Neural progenitor cell (in vitro differentiated cells): ENCODE results near the gene HMGCR. TPM values are rescaled to one million over a fixed set of nuclear protein-coding genes. Genes with fewer than 3 reads are reported as not detected.

Experiments
- DNase-seq: peaks from one replicate; pipeline ENCODE4 v3.0.0-alpha.2; 2016; ENCODE audit warnings: low spot score
- H2AFZ ChIP-seq: fragments of 200-600 bp; sonication (generic); replicated peaks from 2 replicates; pipeline ENCODE4 v1.6.1; 2016; ENCODE audit warnings: antibody characterized with exemption
- H3F3A ChIP-seq: fragments of 200-600 bp; sonication (generic); 2 replicates; pipeline ENCODE4 v1.6.1; 2016; ENCODE audit warnings: antibody characterized with exemption, low read depth
- H3K27ac ChIP-seq: fragments of 200-600 bp; sonication (generic); 2 replicates; pipeline ENCODE4 v1.5.1; 2016; ENCODE audit warnings: mild to moderate bottlenecking
- H3K27me3 ChIP-seq: fragments of 200-600 bp; sonication (generic); 2 replicates; pipeline ENCODE4 v1.6.1; 2016; ENCODE audit warnings: mild to moderate bottlenecking, moderate library complexity
- H3K36me3 ChIP-seq: fragments of 200-600 bp; sonication (generic); 2 replicates; pipeline ENCODE4 v1.5.1; 2016
- H3K4me1 ChIP-seq: fragments of 200-600 bp; sonication (generic); 2 replicates; pipeline ENCODE4 v1.6.1; 2016; ENCODE audit warnings: mixed run types
- H3K4me2 ChIP-seq: fragments of 200-600 bp; sonication (generic); 2 replicates; pipeline ENCODE4 v1.6.1; 2016
- H3K4me3 ChIP-seq: fragments of 200-600 bp; sonication (generic); 2 replicates; pipeline ENCODE4 v1.5.1; 2016
- H3K79me2 ChIP-seq: fragments of 200-600 bp; sonication (generic); 2 replicates; pipeline ENCODE4 v1.6.1; 2016; ENCODE audit warnings: low read depth
- H3K9ac ChIP-seq: fragments of 200-600 bp; sonication (generic); 2 replicates; pipeline ENCODE4 v1.6.1; 2016
- H3K9me3 ChIP-seq: fragments of 200-600 bp; sonication (generic); 2 replicates; pipeline ENCODE4 v1.5.1; 2016; ENCODE audit warnings: low read depth
- H4K20me1 ChIP-seq: fragments of 200-600 bp; sonication (generic); 2 replicates; pipeline ENCODE4 v1.6.1; 2016; ENCODE audit warnings: low read depth
- H3K27ac Mint-ChIP-seq: 3 replicates; pipeline ENCODE4 v1.8.0; 2021; ENCODE audit warnings: mixed read lengths
- H3K27me3 Mint-ChIP-seq: 2 replicates; pipeline ENCODE4 v1.8.0; 2022; ENCODE audit warnings: low read depth, mild to moderate bottlenecking, inconsistent platforms, moderate library complexity, mixed read lengths; ENCODE audit not compliant: insufficient read depth
- H3K36me3 Mint-ChIP-seq: 3 replicates; pipeline ENCODE4 v1.8.0; 2021; ENCODE audit warnings: mixed read lengths
- H3K4me1 Mint-ChIP-seq: 3 replicates; pipeline ENCODE4 v1.8.0; 2021; ENCODE audit warnings: mixed read lengths
- H3K4me3 Mint-ChIP-seq: 3 replicates; pipeline ENCODE4 v1.8.0; 2021; ENCODE audit warnings: mild to moderate bottlenecking, moderate library complexity, mixed read lengths
- H3K9me3 Mint-ChIP-seq: 3 replicates; pipeline ENCODE4 v1.8.0; 2020; ENCODE audit warnings: mixed read lengths
- EZH2 ChIP-seq: fragments of 200-600 bp; sonication (generic); IDR thresholded peaks from 2 replicates; pipeline ENCODE4 v1.6.1; 2017; ENCODE audit warnings: antibody characterized with exemption, mild to moderate bottlenecking, moderate library complexity
- EZH2phosphoT487 ChIP-seq: fragments of 200-600 bp; sonication (generic); IDR thresholded peaks from 2 replicates; pipeline ENCODE4 v1.6.1; 2017; ENCODE audit warnings: antibody characterized with exemption
- total RNA-seq: library from RNA; depleted of rRNA; stranded (reverse); fragments of >200 nt; gene quantifications from 2 replicates; pipeline ENCODE4 v1.2.3, GENCODE V29; 2015; ENCODE audit warnings: low replicate concordance
- TF ChIP-seq, protein P1 (sequence below): fragments of 200-600 bp; sonication (generic); IDR thresholded peaks from 2 replicates; pipeline ENCODE4 v1.5.1; 2017; ENCODE audit warnings: antibody characterized with exemption, mild to moderate bottlenecking

Gene HMGCR
- total RNA-seq, 1 donor from 2014 or later = 227 TPM

DNA sequence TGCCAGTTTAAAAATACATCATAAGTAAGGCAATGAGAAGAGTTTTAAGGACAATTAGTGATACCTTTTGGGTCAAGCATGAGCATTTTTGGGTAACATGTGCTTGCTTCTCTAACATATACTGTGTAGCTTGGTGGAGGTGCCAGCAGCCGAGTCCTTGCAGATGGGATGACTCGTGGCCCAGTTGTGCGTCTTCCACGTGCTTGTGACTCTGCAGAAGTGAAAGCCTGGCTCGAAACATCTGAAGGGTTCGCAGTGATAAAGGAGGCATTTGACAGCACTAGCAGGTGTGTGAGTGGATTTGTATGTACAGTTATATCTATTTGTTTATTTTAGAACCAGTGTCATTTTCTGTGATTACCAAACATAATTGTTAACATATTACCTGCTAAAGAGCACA lies 18.2 kb downstream of the HMGCR start:
- Mint-ChIP-seq H3K27ac (no peak overlapping the region), H3K4me3 (no peak overlapping the region), H3K36me3 (peaks cover 51% of the 10 kb centered on the region), H3K4me1 (no peaks in the 10 kb centered on the region), H3K27me3 (no peaks in the 10 kb centered on the region), H3K9me3 (no peaks in the 10 kb centered on the region)
- DNase-seq = no peak
- Histone ChIP-seq H3K79me2 (peaks cover 41% of the 10 kb centered on the region), H3K27me3 (no peaks in the 10 kb centered on the region), H4K20me1 (peaks cover 49% of the 10 kb centered on the region), H3K36me3 (peaks cover 78% of the 10 kb centered on the region), H3K4me2 (no peak overlapping the region), H2AFZ (no peak overlapping the region), H3F3A (peaks cover 59% of the 10 kb centered on the region), H3K4me1 (no peaks in the 10 kb centered on the region), H3K9me3 (no peaks in the 10 kb centered on the region), H3K27ac (no peak overlapping the region), H3K4me3 (no peak overlapping the region), H3K9ac (no peak overlapping the region)
- TF ChIP-seq, protein P1, sequence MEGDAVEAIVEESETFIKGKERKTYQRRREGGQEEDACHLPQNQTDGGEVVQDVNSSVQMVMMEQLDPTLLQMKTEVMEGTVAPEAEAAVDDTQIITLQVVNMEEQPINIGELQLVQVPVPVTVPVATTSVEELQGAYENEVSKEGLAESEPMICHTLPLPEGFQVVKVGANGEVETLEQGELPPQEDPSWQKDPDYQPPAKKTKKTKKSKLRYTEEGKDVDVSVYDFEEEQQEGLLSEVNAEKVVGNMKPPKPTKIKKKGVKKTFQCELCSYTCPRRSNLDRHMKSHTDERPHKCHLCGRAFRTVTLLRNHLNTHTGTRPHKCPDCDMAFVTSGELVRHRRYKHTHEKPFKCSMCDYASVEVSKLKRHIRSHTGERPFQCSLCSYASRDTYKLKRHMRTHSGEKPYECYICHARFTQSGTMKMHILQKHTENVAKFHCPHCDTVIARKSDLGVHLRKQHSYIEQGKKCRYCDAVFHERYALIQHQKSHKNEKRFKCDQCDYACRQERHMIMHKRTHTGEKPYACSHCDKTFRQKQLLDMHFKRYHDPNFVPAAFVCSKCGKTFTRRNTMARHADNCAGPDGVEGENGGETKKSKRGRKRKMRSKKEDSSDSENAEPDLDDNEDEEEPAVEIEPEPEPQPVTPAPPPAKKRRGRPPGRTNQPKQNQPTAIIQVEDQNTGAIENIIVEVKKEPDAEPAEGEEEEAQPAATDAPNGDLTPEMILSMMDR = no peak
- no peak for TF ChIP-seq EZH2phosphoT487
- TF ChIP-seq EZH2 = no peak

DNA sequence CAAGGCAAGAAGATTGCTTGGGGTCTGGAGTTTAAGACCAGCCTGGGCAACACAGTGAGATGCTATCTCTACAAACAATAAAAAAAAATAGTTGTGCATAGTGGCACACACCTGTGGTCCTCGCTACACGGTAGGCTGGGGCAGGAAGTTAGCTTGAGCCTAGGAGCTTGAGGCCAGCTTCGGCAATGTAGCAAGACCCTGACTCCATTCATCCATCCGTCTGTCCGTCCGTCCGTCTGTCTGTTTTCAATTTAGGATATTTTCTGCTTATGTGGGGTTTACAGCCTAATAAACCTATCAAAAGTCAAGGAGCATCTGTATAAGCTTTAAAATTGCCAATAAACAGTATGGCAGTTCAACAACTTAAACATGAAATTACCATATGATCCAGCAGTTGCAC lies 19.7 kb downstream of the HMGCR start:
- H3K27ac Mint-ChIP-seq = no peak overlapping the region
- no peak for DNase-seq
- Histone ChIP-seq H2AFZ (no peak overlapping the region), H3K4me3 (no peak overlapping the region), H4K20me1 (peaks cover 56% of the 10 kb centered on the region), H3K4me2 (no peak overlapping the region), H3K79me2 (peaks cover 26% of the 10 kb centered on the region), H3K27me3 (no peaks in the 10 kb centered on the region), H3K36me3 (peaks cover 70% of the 10 kb centered on the region), H3F3A (peaks cover 71% of the 10 kb centered on the region), H3K9ac (no peak overlapping the region), H3K9me3 (no peaks in the 10 kb centered on the region), H3K4me1 (peaks cover 5% of the 10 kb centered on the region), H3K27ac (peak overlapping the region; percentile 10)
- no peaks in the 10 kb centered on the region for H3K27me3 Mint-ChIP-seq
- H3K4me1 Mint-ChIP-seq = peaks cover 3% of the 10 kb centered on the region
- no peaks in the 10 kb centered on the region for H3K9me3 Mint-ChIP-seq
- peaks cover 44% of the 10 kb centered on the region for H3K36me3 Mint-ChIP-seq
- TF ChIP-seq EZH2phosphoT487 (no peak), EZH2 (no peak)
- no peak overlapping the region for H3K4me3 Mint-ChIP-seq

DNA sequence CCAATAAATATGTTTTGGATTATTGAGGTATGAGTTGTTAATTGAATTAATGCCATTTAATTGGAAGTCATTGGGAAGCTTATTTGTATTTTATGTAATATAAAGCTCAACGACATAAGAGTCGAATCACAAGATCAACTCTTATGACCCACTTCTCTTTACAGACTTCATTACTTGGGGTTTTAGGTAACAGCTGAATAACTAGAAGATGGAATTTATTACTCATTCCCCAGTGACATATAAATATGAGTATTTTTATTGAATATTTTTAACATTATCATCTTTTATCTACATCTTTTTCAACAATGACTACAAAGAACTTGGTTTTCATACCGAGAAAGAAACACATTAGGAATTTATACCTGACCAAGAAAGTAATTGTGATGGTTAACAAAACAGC lies 21.1 kb downstream of the HMGCR start:
- Mint-ChIP-seq H3K4me1 (peaks cover 16% of the 10 kb centered on the region), H3K9me3 (no peaks in the 10 kb centered on the region), H3K36me3 (peaks cover 44% of the 10 kb centered on the region), H3K27me3 (no peaks in the 10 kb centered on the region), H3K27ac (no peak overlapping the region), H3K4me3 (no peak overlapping the region)
- H2AFZ ChIP-seq = no peak overlapping the region
- H3K4me2 ChIP-seq = no peak overlapping the region
- H4K20me1 ChIP-seq = peaks cover 60% of the 10 kb centered on the region
- H3K36me3 ChIP-seq = peaks cover 61% of the 10 kb centered on the region
- no peaks in the 10 kb centered on the region for H3K9me3 ChIP-seq
- peak overlapping the region; percentile 16 for H3K27ac ChIP-seq
- H3K27me3 ChIP-seq = no peaks in the 10 kb centered on the region
- peaks cover 78% of the 10 kb centered on the region for H3F3A ChIP-seq
- TF ChIP-seq EZH2phosphoT487 (no peak), EZH2 (no peak)
- TF ChIP-seq, protein P1 = no peak
- H3K4me3 ChIP-seq = no peak overlapping the region
- DNase-seq = no peak
- no peak overlapping the region for H3K9ac ChIP-seq
- H3K79me2 ChIP-seq = peaks cover 12% of the 10 kb centered on the region
- peaks cover 8% of the 10 kb centered on the region for H3K4me1 ChIP-seq

DNA sequence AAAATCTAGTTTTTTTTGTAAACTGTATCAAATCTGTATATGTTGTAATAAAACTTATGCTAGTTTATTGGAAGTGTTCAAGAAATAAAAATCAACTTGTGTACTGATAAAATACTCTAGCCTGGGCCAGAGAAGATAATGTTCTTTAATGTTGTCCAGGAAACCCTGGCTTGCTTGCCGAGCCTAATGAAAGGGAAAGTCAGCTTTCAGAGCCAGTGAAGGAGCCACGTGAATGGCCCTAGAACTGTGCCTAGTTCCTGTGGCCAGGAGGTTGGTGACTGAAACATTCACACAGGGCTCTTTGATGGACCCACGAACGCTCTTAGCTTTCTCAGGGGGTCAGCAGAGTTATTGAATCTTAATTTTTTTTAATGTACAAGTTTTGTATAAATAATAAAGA lies 24.3 kb downstream of the HMGCR start:
- Histone ChIP-seq H3K4me2 (no peak overlapping the region), H3K79me2 (no peaks in the 10 kb centered on the region), H3K4me3 (no peak overlapping the region), H3K36me3 (peaks cover 39% of the 10 kb centered on the region), H3K27ac (peak overlapping the region; percentile 76), H3K27me3 (no peaks in the 10 kb centered on the region), H3K9ac (no peak overlapping the region), H4K20me1 (peaks cover 58% of the 10 kb centered on the region), H3K4me1 (peaks cover 14% of the 10 kb centered on the region), H3F3A (peaks cover 81% of the 10 kb centered on the region), H3K9me3 (no peaks in the 10 kb centered on the region), H2AFZ (no peak overlapping the region)
- Mint-ChIP-seq H3K4me3 (no peak overlapping the region), H3K27me3 (peaks cover 6% of the 10 kb centered on the region), H3K27ac (no peak overlapping the region), H3K4me1 (peaks cover 31% of the 10 kb centered on the region), H3K36me3 (peaks cover 34% of the 10 kb centered on the region), H3K9me3 (no peaks in the 10 kb centered on the region)
- no peak for DNase-seq
- TF ChIP-seq, protein P1 = no peak
- no peak for TF ChIP-seq EZH2phosphoT487
- TF ChIP-seq EZH2 = no peak
